IMR-90 (cell line): ENCODE results near the gene ACSS1. TPM values are rescaled to one million over a fixed set of nuclear protein-coding genes. Genes with fewer than 3 reads are reported as not detected.

Source experiments
- ATAC-seq: fragments of 200-7000 bp; cut with Tn5 transposase; 2 replicates; pipeline ENCODE4 v1.9.1; 2020; ENCODE audit warnings: low read depth, mild to moderate bottlenecking, moderate library complexity
- BruUV-seq: library from RNA; stranded (reverse); fragments of 400-500 nt; replicated peaks from 2 replicates; lab custom pipeline; 2021; lab: Mats Ljungman, UMichigan
- CTCF ChIA-PET: fragments of 300-600 bp; formaldehyde crosslinking; extraction: SDS; loops from one replicate; lab custom pipeline; 2021; ENCODE audit warnings: antibody characterized with exemption; lab: Yijun Ruan, JAX
- POLR2A ChIA-PET: fragments of 300-600 bp; sonication (Branson Sonifier 250); formaldehyde crosslinking; loops from one replicate; lab custom pipeline; 2022; ENCODE audit warnings: antibody characterized with exemption; ENCODE audit not compliant: unreplicated experiment; lab: Charles Lee
- DNase-seq: peaks from one replicate; pipeline ENCODE4 v3.0.0; 2013
- H2AFZ ChIP-seq: replicated peaks from 2 replicates; pipeline ENCODE3; 2013; ENCODE audit warnings: low read length, mild to moderate bottlenecking; ENCODE audit not compliant: poor library complexity
- H2AK5ac ChIP-seq: 2 replicates; pipeline ENCODE4 v1.6.1; 2013; ENCODE audit warnings: low read depth, low read length, inconsistent platforms
- H2AK9ac ChIP-seq: replicated peaks from 2 replicates; pipeline ENCODE3; 2013; ENCODE audit warnings: mild to moderate bottlenecking, low read depth, low read length, moderate library complexity; ENCODE audit not compliant: poor library complexity
- H2BK120ac ChIP-seq: 2 replicates; pipeline ENCODE4 v1.6.1; 2013; ENCODE audit warnings: low read depth, low read length, inconsistent platforms
- H2BK15ac ChIP-seq: 3 replicates; pipeline ENCODE4 v1.6.1; 2013; ENCODE audit warnings: low read depth, low read length, inconsistent platforms
- H2BK20ac ChIP-seq: 2 replicates; pipeline ENCODE4 v1.6.1; 2013; ENCODE audit warnings: low read depth, mild to moderate bottlenecking, inconsistent platforms, low read length, moderate library complexity
- H2BK5ac ChIP-seq: 2 replicates; pipeline ENCODE4 v1.6.1; 2013; ENCODE audit warnings: mild to moderate bottlenecking, low read depth, low read length, inconsistent platforms; ENCODE audit not compliant: poor library complexity, severe bottlenecking
- H3K14ac ChIP-seq: replicated peaks from 2 replicates; pipeline ENCODE4 v1.6.1; 2013; ENCODE audit warnings: low read depth, low read length, inconsistent platforms
- H3K18ac ChIP-seq: 2 replicates; pipeline ENCODE4 v1.6.1; 2013; ENCODE audit warnings: low read depth, low read length, control low read depth
- H3K23ac ChIP-seq: 2 replicates; pipeline ENCODE4 v1.6.1; 2013; ENCODE audit warnings: low read depth, low read length, inconsistent platforms
- H3K27ac ChIP-seq: 2 replicates; pipeline ENCODE4 v1.5.1; 2013; ENCODE audit warnings: mild to moderate bottlenecking, control low read depth, low read length; ENCODE audit not compliant: insufficient read depth
- H3K27me3 ChIP-seq: 2 replicates; pipeline ENCODE4 v1.6.1; 2013; ENCODE audit warnings: low read length; ENCODE audit not compliant: control insufficient read depth, insufficient read depth
- H3K36me3 ChIP-seq: 2 replicates; pipeline ENCODE4 v1.6.1; 2013; ENCODE audit warnings: low read length, mixed read lengths; ENCODE audit not compliant: control insufficient read depth, insufficient read depth
- H3K4ac ChIP-seq: 2 replicates; pipeline ENCODE4 v1.6.1; 2013; ENCODE audit warnings: low read depth, low read length, inconsistent platforms
- H3K4me1 ChIP-seq: 2 replicates; pipeline ENCODE4 v1.6.1; 2013; ENCODE audit warnings: low read length, mixed read lengths; ENCODE audit not compliant: control insufficient read depth, insufficient read depth
- H3K4me2 ChIP-seq: 2 replicates; pipeline ENCODE4 v1.6.1; 2013; ENCODE audit warnings: low read depth, mild to moderate bottlenecking, control low read depth, low read length, moderate library complexity
- H3K4me3 ChIP-seq: 2 replicates; pipeline ENCODE4 v1.5.1; 2013; ENCODE audit warnings: low read depth, mild to moderate bottlenecking, control low read depth, low read length, moderate library complexity; ENCODE audit not compliant: insufficient read depth
- H3K56ac ChIP-seq: 2 replicates; pipeline ENCODE4 v1.6.1; 2013; ENCODE audit warnings: low read length, inconsistent platforms; ENCODE audit not compliant: insufficient read depth; ENCODE audit errors: extremely low read depth
- H3K79me1 ChIP-seq, 2 experiments: 2 replicates each; pipeline ENCODE4 v1.6.1; 2013; ENCODE audit warnings: low read length in 2 of 2, inconsistent platforms in 1 of 2, low read depth in 1 of 2
- H3K9ac ChIP-seq: 2 replicates; pipeline ENCODE4 v1.6.1; 2013; ENCODE audit warnings: low read depth, low read length, control low read depth
- H3K9me1 ChIP-seq: 2 replicates; pipeline ENCODE4 v1.6.1; 2013; ENCODE audit warnings: low read length, inconsistent platforms; ENCODE audit not compliant: insufficient read depth
- H3K9me3 ChIP-seq: 2 replicates; pipeline ENCODE4 v1.6.1; 2013; ENCODE audit warnings: low read length; ENCODE audit not compliant: control insufficient read depth, insufficient read depth
- H4K20me1 ChIP-seq: 2 replicates; pipeline ENCODE4 v1.6.1; 2013; ENCODE audit warnings: low read length, inconsistent platforms; ENCODE audit not compliant: insufficient read depth
- H4K5ac ChIP-seq: 2 replicates; pipeline ENCODE4 v1.6.1; 2013; ENCODE audit warnings: mild to moderate bottlenecking, low read depth, low read length, control low read depth
- H4K8ac ChIP-seq, 2 experiments: 2 replicates each; pipeline ENCODE4 v1.6.1; 2013; ENCODE audit warnings: low read depth in 2 of 2, low read length in 2 of 2, control low read depth in 1 of 2, inconsistent platforms in 1 of 2
- H4K91ac ChIP-seq: 2 replicates; pipeline ENCODE4 v1.6.1; 2013; ENCODE audit warnings: low read depth, low read length, inconsistent platforms; ENCODE audit not compliant: insufficient read depth
- CEBPB ChIP-seq: IDR thresholded peaks from 2 replicates; pipeline ENCODE4 v1.6.1; 2012; ENCODE audit warnings: low read depth, low read length, improper control_type of control experiment
- FOS ChIP-seq: fragments of 150-350 bp; IDR thresholded peaks from 2 replicates; pipeline ENCODE4 v1.6.1; 2016; ENCODE audit warnings: low read depth, low read length
- MAFK ChIP-seq: IDR thresholded peaks from 2 replicates; pipeline ENCODE4 v1.6.1; 2012; ENCODE audit warnings: low read depth, low read length, improper control_type of control experiment
- MAZ ChIP-seq: IDR thresholded peaks from 2 replicates; pipeline ENCODE4 v1.6.1; 2012; ENCODE audit warnings: low read depth, mild to moderate bottlenecking, low read length, improper control_type of control experiment, moderate library complexity, borderline replicate concordance
- NFE2L2 ChIP-seq: fragments of 150-350 bp; IDR thresholded peaks from 2 replicates; pipeline ENCODE4 v1.6.1; 2016; ENCODE audit warnings: low read depth, mild to moderate bottlenecking, low read length
- POLR2A ChIP-seq: IDR thresholded peaks from 2 replicates; pipeline ENCODE4 v1.6.1; 2012; ENCODE audit warnings: mild to moderate bottlenecking, low read depth, low read length
- RAD21 ChIP-seq: IDR thresholded peaks from 2 replicates; pipeline ENCODE4 v1.6.1; 2012; ENCODE audit warnings: low read length, improper control_type of control experiment
- RCOR1 ChIP-seq: IDR thresholded peaks from 2 replicates; pipeline ENCODE4 v1.6.1; 2012; ENCODE audit warnings: mild to moderate bottlenecking, low read length, improper control_type of control experiment; ENCODE audit not compliant: insufficient replicate concordance
- RFX5 ChIP-seq: IDR thresholded peaks from 2 replicates; pipeline ENCODE4 v1.8.0; 2012; ENCODE audit warnings: low read depth, mild to moderate bottlenecking, low read length, moderate library complexity
- SMC3 ChIP-seq: fragments of 150-350 bp; IDR thresholded peaks from 2 replicates; pipeline ENCODE4 v1.6.1; 2016; ENCODE audit warnings: low read depth, mild to moderate bottlenecking, antibody characterized with exemption, low read length, moderate library complexity
- WGBS, 2 experiments: methylation state at CpG; one replicate each; pipeline versions ENCODE4 v1.1.5 to v1.1.7; 2013; ENCODE audit warnings: missing lambda C conversion rate in 2 of 2; ENCODE audit not compliant: insufficient read length in 1 of 2; ENCODE audit errors: extremely low coverage in 2 of 2; 5-methylcytosine and 5-hydroxymethylcytosine counted together
- dilution Hi-C: fragments of 300-500 bp; cut with HindIII; formaldehyde crosslinking; loops from one replicate; pipeline ENCODE4 v1.14.3; 2018; ENCODE audit warnings: low sequenced_read_pairs; ENCODE audit not compliant: unreplicated experiment
- in situ Hi-C: fragments of 300-500 bp; cut with MboI; formaldehyde crosslinking; loops from 3 replicates; pipeline ENCODE4 v1.14.3; 2019; ENCODE audit warnings: low sequenced_read_pairs, inconsistent platforms, mixed read lengths
- intact Hi-C: fragments of 100-400 bp; cut with micrococcal nuclease; formaldehyde crosslinking; loops from 2 replicates; pipeline ENCODE4 v1.10.0; 2022
- polyA plus RNA-seq, 3 experiments: library from polyadenylated mRNA; depleted of rRNA; stranded (reverse); fragments of >200 nt; gene quantifications; 2 replicates each; pipeline ENCODE4 v1.2.3, GENCODE V29; 2012; ENCODE audit warnings: low replicate concordance in 1 of 3
- total RNA-seq: library from RNA; depleted of rRNA; stranded (reverse); fragments of >200 nt; gene quantifications from 2 replicates; pipeline ENCODE4 v1.2.3, GENCODE V29; 2012
- TF ChIP-seq, protein P1 (sequence below): fragments of 150-350 bp; IDR thresholded peaks from 2 replicates; pipeline ENCODE4 v1.6.1; 2017; ENCODE audit warnings: mild to moderate bottlenecking, antibody characterized with exemption, low read length, low read depth
- TF ChIP-seq, protein P2 (sequence below): conservative IDR thresholded peaks from 2 replicates; pipeline ENCODE4 v1.5.1; 2012; ENCODE audit warnings: mild to moderate bottlenecking, low read depth, low read length, improper control_type of control experiment
- TF ChIP-seq, protein P3 (sequence below): fragments of 150-350 bp; IDR thresholded peaks from 2 replicates; pipeline ENCODE4 v1.6.1; 2016; ENCODE audit warnings: low read depth, mild to moderate bottlenecking, low read length, moderate library complexity, borderline replicate concordance

Gene ACSS1
- total and polyA plus RNA-seq, 2 of the 4 experiments (the other 2 are of a cell fraction), result 0.72 to 1.2 TPM

DNA sequence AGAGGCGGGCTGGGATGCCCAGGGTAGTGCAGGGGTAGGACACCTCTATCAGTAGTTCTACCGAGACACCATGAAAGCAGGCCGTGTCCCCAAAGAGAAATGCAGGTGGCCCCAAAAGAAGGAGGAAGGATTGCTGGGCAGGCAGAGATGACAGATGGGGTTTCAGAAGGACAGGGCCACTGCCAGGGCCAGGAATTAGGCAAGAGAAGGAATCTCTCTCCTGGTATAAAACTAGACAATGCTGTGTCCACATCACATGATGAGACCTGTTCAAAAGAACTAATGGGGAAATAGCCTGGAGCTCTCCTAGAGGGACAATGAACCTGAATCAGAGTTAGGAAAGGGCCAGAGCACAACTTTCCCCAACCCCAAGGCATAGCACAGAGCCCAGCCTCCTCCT is 45.6 kb upstream of the ACSS1 start:
- BruUV-seq, result no TSS peak
- POLR2A ChIA-PET, result no interaction called here
- no CpG with 5 or more reads among the region's 3 CpGs for WGBS, 2 experiments

More for the DNA sequence above, 45.6 kb upstream of the ACSS1 start:
- no peak overlapping the region for H2AK5ac ChIP-seq
- H3K36me3 ChIP-seq, result no peaks in the 10 kb centered on the region
- no peak overlapping the region for H2BK5ac ChIP-seq
- no peak overlapping the region for H3K27ac ChIP-seq
- no peaks in the 10 kb centered on the region for H3K9me3 ChIP-seq
- H3K9ac ChIP-seq, result no peak overlapping the region
- no peaks in the 10 kb centered on the region for H3K79me1 ChIP-seq
- no peak overlapping the region for H3K18ac ChIP-seq
- intact Hi-C loops (no loop called here), dilution Hi-C loops (no loop called here), in situ Hi-C loops (no loop called here)
- no peak overlapping the region for H3K4me3 ChIP-seq
- no peak overlapping the region for H3K56ac ChIP-seq
- DNase-seq (no peak), ATAC-seq (no peak)
- no peak overlapping the region for H2BK15ac ChIP-seq
- no peak overlapping the region for H2AFZ ChIP-seq
- TF ChIP-seq MAFK (no peak), RCOR1 (no peak), NFE2L2 (no peak), CEBPB (no peak), RAD21 (no peak), FOS (no peak), RFX5 (no peak), MAZ (no peak), SMC3 (no peak), POLR2A (no peak)
- TF ChIP-seq, protein P1, sequence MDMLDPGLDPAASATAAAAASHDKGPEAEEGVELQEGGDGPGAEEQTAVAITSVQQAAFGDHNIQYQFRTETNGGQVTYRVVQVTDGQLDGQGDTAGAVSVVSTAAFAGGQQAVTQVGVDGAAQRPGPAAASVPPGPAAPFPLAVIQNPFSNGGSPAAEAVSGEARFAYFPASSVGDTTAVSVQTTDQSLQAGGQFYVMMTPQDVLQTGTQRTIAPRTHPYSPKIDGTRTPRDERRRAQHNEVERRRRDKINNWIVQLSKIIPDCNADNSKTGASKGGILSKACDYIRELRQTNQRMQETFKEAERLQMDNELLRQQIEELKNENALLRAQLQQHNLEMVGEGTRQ, result no peak
- TF ChIP-seq, protein P2, sequence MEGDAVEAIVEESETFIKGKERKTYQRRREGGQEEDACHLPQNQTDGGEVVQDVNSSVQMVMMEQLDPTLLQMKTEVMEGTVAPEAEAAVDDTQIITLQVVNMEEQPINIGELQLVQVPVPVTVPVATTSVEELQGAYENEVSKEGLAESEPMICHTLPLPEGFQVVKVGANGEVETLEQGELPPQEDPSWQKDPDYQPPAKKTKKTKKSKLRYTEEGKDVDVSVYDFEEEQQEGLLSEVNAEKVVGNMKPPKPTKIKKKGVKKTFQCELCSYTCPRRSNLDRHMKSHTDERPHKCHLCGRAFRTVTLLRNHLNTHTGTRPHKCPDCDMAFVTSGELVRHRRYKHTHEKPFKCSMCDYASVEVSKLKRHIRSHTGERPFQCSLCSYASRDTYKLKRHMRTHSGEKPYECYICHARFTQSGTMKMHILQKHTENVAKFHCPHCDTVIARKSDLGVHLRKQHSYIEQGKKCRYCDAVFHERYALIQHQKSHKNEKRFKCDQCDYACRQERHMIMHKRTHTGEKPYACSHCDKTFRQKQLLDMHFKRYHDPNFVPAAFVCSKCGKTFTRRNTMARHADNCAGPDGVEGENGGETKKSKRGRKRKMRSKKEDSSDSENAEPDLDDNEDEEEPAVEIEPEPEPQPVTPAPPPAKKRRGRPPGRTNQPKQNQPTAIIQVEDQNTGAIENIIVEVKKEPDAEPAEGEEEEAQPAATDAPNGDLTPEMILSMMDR, result no peak
- TF ChIP-seq, protein P3, sequence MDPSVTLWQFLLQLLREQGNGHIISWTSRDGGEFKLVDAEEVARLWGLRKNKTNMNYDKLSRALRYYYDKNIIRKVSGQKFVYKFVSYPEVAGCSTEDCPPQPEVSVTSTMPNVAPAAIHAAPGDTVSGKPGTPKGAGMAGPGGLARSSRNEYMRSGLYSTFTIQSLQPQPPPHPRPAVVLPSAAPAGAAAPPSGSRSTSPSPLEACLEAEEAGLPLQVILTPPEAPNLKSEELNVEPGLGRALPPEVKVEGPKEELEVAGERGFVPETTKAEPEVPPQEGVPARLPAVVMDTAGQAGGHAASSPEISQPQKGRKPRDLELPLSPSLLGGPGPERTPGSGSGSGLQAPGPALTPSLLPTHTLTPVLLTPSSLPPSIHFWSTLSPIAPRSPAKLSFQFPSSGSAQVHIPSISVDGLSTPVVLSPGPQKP, result no peak
- H3K23ac ChIP-seq, result no peak overlapping the region
- no peak overlapping the region for H2BK120ac ChIP-seq
- no peak overlapping the region for H3K4me2 ChIP-seq
- H3K27me3 ChIP-seq, result peaks cover 14% of the 10 kb centered on the region
- H2BK20ac ChIP-seq, result no peak overlapping the region
- CTCF ChIA-PET, result no interaction called here
- no peak overlapping the region for H4K5ac ChIP-seq
- no peaks in the 10 kb centered on the region for H4K20me1 ChIP-seq
- no peak overlapping the region for H3K4ac ChIP-seq
- no peak overlapping the region for H3K14ac ChIP-seq
- H4K91ac ChIP-seq, result no peak overlapping the region
- H2AK9ac ChIP-seq, result no peak overlapping the region
- no peaks in the 10 kb centered on the region for H3K4me1 ChIP-seq
- no peaks in the 10 kb centered on the region for H3K9me1 ChIP-seq
- H4K8ac ChIP-seq, result no peak overlapping the region
